Neural cell (in vitro differentiated cells): ENCODE results near the gene MICALL1.

Experiments used
- CTCF ChIP-seq: fragments of 450-650 bp; IDR thresholded peaks from 2 replicates; pipeline ENCODE4 v1.5.1; 2014; ENCODE audit warnings: antibody characterized with exemption, mild to moderate bottlenecking, moderate library complexity; ENCODE audit not compliant: poor library complexity, severe bottlenecking
- EP300 ChIP-seq: fragments of 450-650 bp; conservative IDR thresholded peaks from 2 replicates; pipeline ENCODE4 v1.6.1; 2014; ENCODE audit warnings: antibody characterized with exemption, mild to moderate bottlenecking, moderate library complexity; ENCODE audit not compliant: poor library complexity, severe bottlenecking
- POLR2AphosphoS5 ChIP-seq: IDR thresholded peaks from 2 replicates; pipeline ENCODE4 v1.6.1; 2012
- RAD21 ChIP-seq: fragments of 450-650 bp; conservative IDR thresholded peaks from 2 replicates; pipeline ENCODE4 v1.6.1; 2014; ENCODE audit warnings: antibody characterized with exemption, mild to moderate bottlenecking, moderate library complexity

GRCh38 chr22:37986371-37986770, 80.3 kb downstream of the MICALL1 start:
- TF ChIP-seq CTCF (no peak), POLR2AphosphoS5 (no peak), EP300 (no peak), RAD21 (no peak)
